ENCODE results near the gene NBAS. TPM values are rescaled to one million over a fixed set of nuclear protein-coding genes. Genes with fewer than 3 reads are reported as not detected.

Gene NBAS
- polyA plus RNA-seq, 1 donor (not counting 4 experiments of a cell fraction or from before 2014, with no cell fraction given): 27.9 TPM

GRCh38 chr2:15176604-15177003 lies 384.5 kb downstream of the NBAS start:
- H3K27ac ChIP-seq (ENCODE audit: control insufficient read depth, insufficient read depth, low read length): no peak overlapping the region

GRCh38 chr2:15174567-15174966 lies 386.6 kb downstream of the NBAS start:
- peaks cover 0 to 4% of the 10 kb centered on the region in 2 experiments for H3K36me3 ChIP-seq (ENCODE audit: control insufficient read depth in 2 of 2, extremely low read depth in 1 of 2, insufficient read depth in 2 of 2, low read length in 2 of 2)
- H3K9me1 ChIP-seq (ENCODE audit: control insufficient read depth, extremely low read depth, insufficient read depth, low read length): no peaks in the 10 kb centered on the region
- no peak overlapping the region for H3K4me2 ChIP-seq (ENCODE audit: control insufficient read depth, extremely low read depth, insufficient read depth, low read depth, low read length)
- H3K9ac ChIP-seq (ENCODE audit: control insufficient read depth, extremely low read depth, insufficient read depth, low read length): no peak overlapping the region
- H3K79me2 ChIP-seq (ENCODE audit: control insufficient read depth, insufficient read depth, low read length): no peaks in the 10 kb centered on the region
- no peaks in the 10 kb centered on the region for H3K9me3 ChIP-seq (ENCODE audit: control insufficient read depth, low read depth, low read length)
- DNase-seq (ENCODE audit: low read depth, low spot score) (no peak), FAIRE-seq (no peak)
- H4K20me1 ChIP-seq (ENCODE audit: control insufficient read depth, extremely low read depth, insufficient read depth, low read length): no peaks in the 10 kb centered on the region
- H3K27ac ChIP-seq (ENCODE audit: control insufficient read depth, insufficient read depth, low read length): no peak overlapping the region
- H2AFZ ChIP-seq (ENCODE audit: control insufficient read depth, low read length): no peak overlapping the region
- peaks cover 16% of the 10 kb centered on the region for H3K4me1 ChIP-seq (ENCODE audit: control insufficient read depth, extremely low read depth, insufficient read depth, low read length)
- H3K4me3 ChIP-seq (ENCODE audit: control insufficient read depth in 2 of 3, extremely low read depth in 1 of 3, insufficient read depth in 2 of 3, low read depth in 1 of 3, low read length in 3 of 3): no peak overlapping the region
- TF ChIP-seq EZH2 (IDR thresholded peaks at IDR 0.05; ENCODE audit: low read length): no peak
- no peak for TF ChIP-seq CTCF (optimal IDR thresholded peaks at IDR 0.05 in 1 of 3, IDR thresholded peaks at IDR 0.05 in 1 of 3, conservative IDR thresholded peaks at IDR 0.05 in 1 of 3; ENCODE audit: extremely low read depth in 1 of 3, insufficient read depth in 2 of 3, low read length in 3 of 3)
- H3K27me3 ChIP-seq (ENCODE audit: control insufficient read depth, extremely low read depth, insufficient read depth, low read length): no peaks in the 10 kb centered on the region
- dilution Hi-C loops (cut with MboI; ENCODE audit: extremely low pct_ligation_motif_present, low sequenced_read_pairs): no loop called here

More at GRCh38 chr2:15176604-15177003, 384.5 kb downstream of the NBAS start:
- no peak overlapping the region for H3K4me3 ChIP-seq (ENCODE audit: control insufficient read depth in 2 of 3, extremely low read depth in 1 of 3, insufficient read depth in 2 of 3, low read depth in 1 of 3, low read length in 3 of 3)
- peaks cover 2% of the 10 kb centered on the region for H3K4me1 ChIP-seq (ENCODE audit: control insufficient read depth, extremely low read depth, insufficient read depth, low read length)
- H3K79me2 ChIP-seq (ENCODE audit: control insufficient read depth, insufficient read depth, low read length): no peaks in the 10 kb centered on the region
- H3K9me3 ChIP-seq (ENCODE audit: control insufficient read depth, low read depth, low read length): no peaks in the 10 kb centered on the region
- H4K20me1 ChIP-seq (ENCODE audit: control insufficient read depth, extremely low read depth, insufficient read depth, low read length): no peaks in the 10 kb centered on the region
- DNase-seq (ENCODE audit: low read depth, low spot score): no peak
- H3K9ac ChIP-seq (ENCODE audit: control insufficient read depth, extremely low read depth, insufficient read depth, low read length): no peak overlapping the region
- dilution Hi-C loops (cut with MboI; ENCODE audit: extremely low pct_ligation_motif_present, low sequenced_read_pairs): no loop called here
- TF ChIP-seq EZH2 (IDR thresholded peaks at IDR 0.05; ENCODE audit: low read length) (no peak), CTCF (optimal IDR thresholded peaks at IDR 0.05 in 1 of 3, IDR thresholded peaks at IDR 0.05 in 1 of 3, conservative IDR thresholded peaks at IDR 0.05 in 1 of 3; ENCODE audit: extremely low read depth in 1 of 3, insufficient read depth in 2 of 3, low read length in 3 of 3) (no peak)
- H3K9me1 ChIP-seq (ENCODE audit: control insufficient read depth, extremely low read depth, insufficient read depth, low read length): no peaks in the 10 kb centered on the region
- no peak overlapping the region for H3K4me2 ChIP-seq (ENCODE audit: control insufficient read depth, extremely low read depth, insufficient read depth, low read depth, low read length)
- no peak overlapping the region for H2AFZ ChIP-seq (ENCODE audit: control insufficient read depth, low read length)
- H3K36me3 ChIP-seq (ENCODE audit: control insufficient read depth in 2 of 2, extremely low read depth in 1 of 2, insufficient read depth in 2 of 2, low read length in 2 of 2): peaks cover 0 to 4% of the 10 kb centered on the region in 2 experiments
- no peaks in the 10 kb centered on the region for H3K27me3 ChIP-seq (ENCODE audit: control insufficient read depth, extremely low read depth, insufficient read depth, low read length)
- no peak for FAIRE-seq

Measured in keratinocyte (primary cell).